Activated CD8-positive, alpha-beta memory T cell treated with anti-CD3 and anti-CD28 coated beads, Interleukin-2, amount 50 U/mL, for 1 hour (primary cell): Measurements from ENCODE around the gene RYR3.
"Not testable (repeated sequence)": the region's sequence is repeated elsewhere in the genome, so short reads cannot be mapped to it uniquely, and the experiment has no call there.

Source experiments
- DNase-seq: peaks from one replicate; pipeline ENCODE4 v3.0.0-alpha.2; 2020; ENCODE audit errors: extremely low read depth

RYR3 gene

DNA sequence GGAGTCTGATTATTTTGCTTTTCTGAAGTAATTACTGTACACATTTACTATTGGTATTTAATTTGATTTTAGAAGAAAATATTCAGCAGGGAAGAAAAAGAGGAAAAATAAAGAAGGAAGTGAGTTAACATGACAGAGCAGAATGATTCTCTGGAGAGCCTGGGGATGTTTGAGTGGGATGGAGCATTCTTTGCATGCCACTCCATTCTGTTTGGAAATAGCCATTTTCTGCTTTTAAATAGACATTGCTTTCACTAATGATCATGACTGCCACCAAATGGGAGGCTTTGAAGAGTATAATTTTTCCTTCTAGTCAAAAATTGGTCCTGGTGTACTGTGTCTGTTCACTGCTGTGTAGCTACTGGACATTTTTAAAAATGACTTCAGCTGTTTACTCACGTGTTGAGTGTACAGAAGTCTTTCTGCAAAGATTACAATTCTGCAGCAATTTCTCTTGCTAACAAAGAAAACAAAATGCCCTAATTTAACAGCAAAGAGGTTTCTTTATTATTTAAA, 196.1 kb downstream of the RYR3 start:
- DNase-seq: no peak

DNA sequence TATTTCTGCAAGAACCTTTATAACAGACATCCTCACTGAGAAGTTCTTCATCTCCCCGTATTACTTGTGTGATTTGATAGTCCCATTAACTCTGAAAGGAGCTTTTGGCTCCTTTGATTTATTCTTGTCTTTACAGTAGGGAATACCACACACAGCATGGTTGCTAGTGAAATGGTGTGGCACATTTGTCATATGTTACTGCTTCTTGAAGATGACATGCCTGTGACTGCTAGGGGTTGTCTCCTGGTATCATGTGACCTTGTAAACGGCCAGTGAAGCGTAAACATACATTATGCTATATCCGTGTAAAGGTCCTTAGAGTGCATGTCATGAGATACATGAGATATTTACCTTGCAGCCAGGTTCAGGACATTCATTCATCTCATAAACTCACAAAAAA, 197.9 kb downstream of the RYR3 start:
- DNase-seq: no peak

DNA sequence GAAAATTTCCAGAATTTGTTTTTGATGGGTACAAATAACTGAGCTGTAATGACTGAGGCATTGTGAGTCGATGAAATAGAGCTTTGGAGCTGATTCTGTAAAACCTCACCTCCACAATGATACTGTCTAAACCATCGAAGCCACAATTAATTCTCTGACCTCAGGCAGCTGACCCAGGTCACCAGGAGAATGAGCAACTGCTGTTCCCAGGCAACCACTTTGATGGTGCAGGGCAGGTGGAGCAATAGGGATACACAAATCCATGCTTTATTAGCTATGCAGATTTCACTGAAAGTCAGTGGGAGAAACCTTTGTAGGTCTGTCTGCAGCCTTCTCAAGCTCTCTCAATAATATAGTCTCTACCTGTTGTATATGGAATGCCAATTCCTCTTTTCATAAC, 204.4 kb downstream of the RYR3 start:
- DNase-seq: no peak

DNA sequence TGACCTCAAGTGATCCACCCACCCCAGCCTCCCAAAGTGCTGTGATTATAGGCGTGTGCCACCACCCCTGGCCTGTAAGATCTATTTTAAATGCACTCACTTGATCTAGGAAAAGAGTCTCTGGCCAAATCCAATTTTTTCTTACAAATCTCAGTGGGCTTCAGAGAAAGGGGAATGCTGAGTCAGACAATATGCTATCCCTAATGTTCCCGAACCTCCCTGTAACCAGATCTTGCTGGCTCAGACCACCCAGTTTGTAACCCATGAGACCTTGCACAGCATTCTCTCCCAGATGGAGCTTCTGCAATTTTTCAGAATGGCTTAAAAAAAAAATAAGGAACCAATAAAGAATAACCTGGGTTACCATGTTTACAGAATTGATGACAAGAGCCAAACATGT, 205.8 kb downstream of the RYR3 start:
- DNase-seq: no peak

DNA sequence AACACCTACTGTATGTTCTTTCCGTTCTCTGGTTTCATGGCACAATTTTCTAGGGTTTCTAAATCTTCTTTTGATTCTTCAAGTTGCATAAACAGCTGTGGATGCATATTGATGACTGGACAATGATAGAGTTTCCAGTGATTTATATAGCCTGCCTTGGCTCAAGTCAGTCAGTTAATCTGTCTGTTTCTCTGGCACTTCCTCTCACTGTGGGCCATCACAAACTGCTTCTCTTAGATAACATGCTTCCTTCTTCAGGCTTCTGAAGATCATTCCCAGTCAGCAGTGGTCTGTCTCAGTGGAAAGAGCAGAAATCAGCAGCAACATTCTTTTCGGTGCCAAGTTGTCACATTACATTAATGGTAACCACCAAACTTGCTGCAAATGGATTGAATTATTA, 207.2 kb downstream of the RYR3 start:
- DNase-seq: no peak

DNA sequence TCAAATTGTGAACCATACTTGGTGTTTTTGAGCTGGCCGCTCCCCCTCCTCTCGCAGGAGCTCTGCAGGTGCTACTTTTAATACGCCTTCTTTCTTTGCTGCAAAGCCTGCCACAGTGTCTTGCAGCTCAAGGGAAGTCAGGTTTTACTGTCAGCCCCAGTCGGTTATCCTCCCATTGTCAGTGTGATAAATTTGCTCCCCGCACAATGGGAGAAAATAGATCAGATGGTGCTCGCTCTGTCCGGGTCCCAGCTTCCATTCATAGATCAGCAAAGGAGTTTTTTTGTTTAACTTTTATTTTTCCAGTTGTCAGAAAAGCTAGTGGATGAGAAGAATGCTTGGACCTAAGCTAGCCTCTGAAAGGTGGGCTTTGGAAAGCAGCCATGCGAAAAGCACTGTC, 207.7 kb downstream of the RYR3 start:
- DNase-seq: no peak

DNA sequence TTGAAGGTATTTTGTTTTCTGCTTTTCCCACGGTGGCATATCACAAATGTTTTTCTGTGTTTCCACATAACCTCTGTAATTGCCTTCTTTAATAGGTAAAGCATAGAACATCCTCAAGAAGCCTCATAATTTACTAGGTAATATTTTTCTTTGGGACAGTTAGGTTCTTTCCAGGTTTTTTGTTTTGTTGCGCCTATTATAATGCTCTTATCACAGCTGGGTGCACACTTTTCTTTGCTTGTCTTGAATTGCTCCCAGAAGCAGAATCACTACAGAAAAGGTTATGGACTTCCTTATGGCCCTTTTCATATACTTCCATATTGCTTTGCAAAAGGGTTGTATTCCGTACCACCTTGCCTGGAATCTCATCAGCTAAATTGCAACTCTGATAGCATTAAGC, 213.5 kb downstream of the RYR3 start:
- no peak for DNase-seq

DNA sequence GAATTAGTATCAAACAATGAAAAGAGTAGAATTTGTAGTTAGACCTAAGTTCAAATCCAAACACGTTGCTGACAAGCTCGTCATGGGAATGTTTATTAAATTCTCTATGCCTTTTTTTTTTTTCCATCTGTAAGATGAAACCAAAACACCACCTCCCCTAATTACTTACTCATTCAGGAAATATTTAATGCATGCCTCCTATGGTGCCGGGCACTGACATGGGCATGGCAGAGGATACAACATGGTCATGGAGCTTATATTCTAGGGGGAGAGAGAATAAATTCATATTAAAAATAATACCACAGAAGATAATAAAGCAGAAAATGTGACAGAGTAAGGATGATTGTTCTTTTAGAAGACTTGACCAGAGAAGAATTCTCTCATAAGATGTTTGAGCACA, 215.8 kb downstream of the RYR3 start:
- no peak for DNase-seq

DNA sequence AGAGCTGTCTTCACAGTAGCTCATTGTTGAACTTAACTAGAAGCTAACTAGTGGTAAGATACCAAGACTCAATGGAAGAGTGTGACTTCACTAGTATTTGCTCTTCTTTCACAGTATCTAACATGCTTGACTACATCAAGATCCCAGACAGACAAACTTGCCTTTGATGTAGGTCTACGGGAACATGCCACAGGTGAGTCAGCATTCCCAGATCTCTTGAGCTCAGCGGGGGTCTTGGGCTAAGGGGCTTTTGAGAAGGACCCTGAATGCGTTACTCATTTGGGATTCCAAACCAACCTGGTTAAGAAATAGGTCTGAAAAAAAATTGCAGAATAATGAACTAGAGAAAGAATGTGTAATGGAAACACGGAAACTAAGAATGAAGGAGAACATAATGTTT, 222.4 kb downstream of the RYR3 start:
- no peak for DNase-seq

DNA sequence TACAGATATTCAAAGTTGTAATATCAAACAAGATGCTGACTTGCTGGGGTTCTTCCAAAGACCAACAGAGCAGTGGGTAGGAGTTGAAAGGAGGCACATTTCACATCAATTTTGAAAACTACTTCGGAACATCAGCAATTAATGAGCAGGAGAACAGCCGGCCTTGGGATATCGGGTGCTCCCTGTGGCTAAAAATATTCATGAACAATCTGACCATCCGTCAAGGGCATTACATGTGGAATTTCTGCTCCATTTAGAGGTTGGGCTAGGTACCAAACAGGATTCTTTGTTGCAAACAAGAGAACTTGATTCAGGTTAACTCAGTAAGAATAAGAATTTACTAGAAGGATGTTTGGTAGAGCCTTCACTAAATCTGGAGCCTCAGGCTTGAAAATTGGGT, 223.9 kb downstream of the RYR3 start:
- no peak for DNase-seq

DNA sequence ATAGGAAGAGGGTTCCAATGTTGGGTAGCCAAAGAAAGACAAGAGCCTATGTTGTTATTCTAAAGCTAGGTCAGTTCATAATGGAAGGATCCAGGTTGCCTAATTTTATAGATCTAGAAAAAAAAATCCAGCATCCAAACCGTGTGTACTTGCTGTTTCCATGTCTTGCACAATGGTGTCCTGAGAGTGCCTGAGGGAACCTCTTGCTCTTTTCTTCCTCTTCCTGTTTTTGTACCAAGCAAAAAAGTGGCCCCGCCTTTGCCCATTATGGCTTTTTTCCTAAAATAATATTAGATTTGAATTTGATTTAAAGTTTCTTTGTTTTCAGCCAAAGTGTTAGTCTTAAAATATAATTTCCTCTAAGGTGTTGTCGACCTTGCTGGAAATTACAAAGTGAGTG, 224.4 kb downstream of the RYR3 start:
- DNase-seq: no peak

DNA sequence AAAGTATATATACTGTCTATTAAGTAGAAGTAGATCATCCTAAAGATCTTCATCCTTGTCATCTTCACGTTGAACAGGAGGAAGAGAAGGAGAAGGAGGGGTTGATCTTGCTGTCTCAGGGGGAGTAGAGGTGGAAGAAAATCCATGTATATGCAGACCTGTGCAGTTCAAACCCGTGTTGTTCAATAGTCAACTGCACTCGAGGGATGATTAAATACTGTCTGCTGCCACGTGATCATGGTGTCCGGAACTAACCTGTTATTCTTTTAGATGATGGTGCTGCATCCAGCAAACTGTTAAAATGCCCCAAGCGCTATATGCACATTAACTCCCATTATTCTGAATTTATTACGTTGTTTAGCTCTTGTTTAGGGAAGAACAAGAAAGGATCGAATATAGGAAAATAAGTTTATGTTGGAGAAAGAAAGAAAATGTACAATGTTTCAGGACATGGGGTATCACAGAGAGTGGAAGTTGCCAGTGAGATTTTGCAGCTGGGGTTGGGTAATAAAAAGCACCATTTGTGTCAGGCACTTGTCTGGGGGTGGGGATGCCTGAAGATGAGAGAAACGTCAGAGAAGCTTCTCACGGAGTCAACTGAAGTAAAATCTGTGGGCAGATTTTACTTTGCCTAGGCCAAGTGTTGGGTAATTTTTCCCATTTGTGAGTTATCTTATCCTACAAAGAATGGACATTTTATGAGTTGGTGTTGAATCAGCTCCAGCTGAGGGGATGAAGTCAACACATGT, 229.2 kb downstream of the RYR3 start:
- no peak for DNase-seq

DNA sequence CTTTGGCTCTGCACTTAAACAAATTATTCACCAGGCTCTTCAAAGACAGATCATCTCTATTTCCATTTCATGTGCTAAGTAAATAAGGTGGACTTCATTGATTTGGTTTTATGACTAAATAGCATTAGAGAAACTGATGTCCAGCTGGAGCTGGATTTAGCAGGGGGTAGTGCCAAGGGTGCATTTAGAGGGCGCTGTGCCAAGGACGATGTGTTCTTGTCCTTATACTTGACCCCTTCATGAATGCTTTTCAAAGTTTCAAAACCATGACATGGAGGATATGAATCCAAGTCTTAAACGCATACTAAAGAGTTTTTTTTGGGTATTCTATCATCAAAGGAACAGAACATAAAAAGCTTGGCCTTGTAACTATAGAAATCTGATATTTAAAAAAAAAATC, 233.2 kb downstream of the RYR3 start:
- no peak for DNase-seq

DNA sequence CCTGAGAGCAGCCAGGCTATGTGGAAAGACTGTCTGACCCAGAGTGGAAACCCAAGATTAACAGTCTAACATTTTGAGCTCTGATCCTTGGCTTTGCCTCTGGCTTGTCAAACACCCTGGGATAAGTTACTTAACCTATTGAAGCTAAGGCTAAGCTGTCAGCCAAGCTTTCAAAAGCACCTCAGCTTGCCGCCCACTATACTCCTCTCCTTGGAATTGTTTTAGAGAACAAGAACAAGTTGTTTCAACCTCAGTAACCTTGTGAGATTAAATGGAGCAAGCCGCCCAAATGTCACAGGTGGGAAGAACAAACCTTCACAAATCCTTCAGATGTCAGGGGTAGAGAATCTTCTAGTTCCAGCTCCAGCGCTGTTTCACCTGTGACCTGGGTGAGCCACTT, 235.1 kb downstream of the RYR3 start:
- no peak for DNase-seq

DNA sequence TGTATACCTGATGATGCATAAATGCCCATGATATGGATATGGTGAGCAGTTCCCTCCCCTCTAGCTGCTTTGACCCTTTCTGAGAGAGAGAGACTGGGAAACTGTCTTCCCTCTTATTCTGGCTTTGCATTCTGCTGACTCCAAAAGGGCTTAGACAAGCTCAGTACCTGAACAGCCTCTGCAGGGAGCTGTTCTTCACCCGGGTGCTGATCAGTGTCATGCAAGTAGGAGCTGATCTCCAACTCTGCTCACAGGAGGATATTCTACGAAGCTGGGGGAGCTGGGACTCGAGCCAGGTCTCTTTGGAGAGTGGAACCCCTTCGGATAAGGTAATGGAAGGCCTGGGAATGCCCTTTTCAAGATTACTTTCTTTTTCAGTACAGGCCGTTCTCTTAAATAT, 237.1 kb downstream of the RYR3 start:
- no peak for DNase-seq

DNA sequence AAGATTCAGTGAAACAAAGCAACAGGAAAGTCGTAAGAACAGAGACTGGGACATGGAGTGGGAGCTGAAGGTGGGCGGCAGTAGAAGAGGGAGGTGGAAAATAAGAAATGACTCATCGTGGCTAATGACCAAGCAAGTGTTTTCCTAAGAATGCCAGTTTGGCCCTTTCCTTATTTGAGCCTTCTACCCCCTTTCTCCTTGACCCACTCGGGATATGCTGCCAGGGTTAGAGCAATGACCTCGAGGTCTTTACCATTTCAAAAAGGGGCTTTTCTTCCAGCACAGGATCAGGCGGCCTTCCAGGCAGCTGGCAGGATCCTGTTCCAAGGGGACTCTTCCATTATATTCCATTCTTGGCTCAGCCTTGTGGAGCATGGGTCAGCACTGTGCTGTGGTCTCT, 241.1 kb downstream of the RYR3 start:
- DNase-seq: no peak

DNA sequence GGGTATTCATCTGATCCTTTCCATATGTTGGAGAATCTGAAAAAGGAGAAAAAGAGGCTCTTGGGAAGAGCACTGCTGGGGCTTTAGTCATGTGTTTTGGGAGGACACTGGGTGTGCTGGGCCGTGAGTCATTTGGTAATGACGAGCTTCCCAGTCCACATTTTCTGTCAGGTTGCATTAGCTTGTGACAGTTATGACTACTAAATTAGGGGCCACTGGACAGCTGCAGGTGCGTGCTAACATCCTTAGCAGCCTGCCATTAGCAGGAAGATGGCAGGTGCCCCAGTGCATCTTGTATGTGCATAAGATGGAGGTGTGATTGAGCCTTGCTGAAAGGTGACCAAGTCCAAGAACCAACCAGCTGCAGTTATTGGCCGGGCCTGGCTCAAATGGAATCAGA, 242.4 kb downstream of the RYR3 start:
- DNase-seq: no peak

DNA sequence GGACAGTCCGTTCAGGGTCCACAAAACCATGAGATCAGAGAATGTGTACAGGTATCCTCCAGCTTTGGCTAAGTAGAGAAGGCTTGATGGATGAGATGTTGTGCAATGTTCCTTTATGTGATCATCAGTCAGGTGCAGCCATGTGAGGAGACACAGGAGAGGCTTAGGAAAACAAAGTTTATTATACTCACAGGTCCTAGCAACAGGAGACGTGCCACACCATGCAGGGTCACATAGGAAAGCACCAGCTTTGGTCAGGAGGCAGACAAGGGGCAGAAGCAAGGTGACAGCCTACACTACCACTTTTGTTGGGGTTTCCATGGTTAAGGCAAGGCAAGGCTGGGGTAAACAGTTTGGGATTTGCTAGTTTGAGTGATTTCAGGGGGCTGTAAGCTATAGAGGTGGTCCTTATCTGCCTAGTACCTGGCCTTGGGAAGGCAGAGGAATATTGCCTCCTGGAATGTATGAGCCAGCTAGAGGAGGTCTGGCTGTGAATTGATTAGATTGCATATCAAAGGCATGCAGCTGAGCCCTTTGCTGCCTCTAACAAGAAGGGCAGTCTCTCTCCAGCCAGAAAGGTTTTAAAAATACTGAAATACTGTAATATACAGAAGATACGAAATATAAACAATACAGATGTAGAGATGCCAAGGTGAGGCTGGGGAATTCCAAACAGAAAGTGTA, 248.6 kb downstream of the RYR3 start:
- no peak for DNase-seq

DNA sequence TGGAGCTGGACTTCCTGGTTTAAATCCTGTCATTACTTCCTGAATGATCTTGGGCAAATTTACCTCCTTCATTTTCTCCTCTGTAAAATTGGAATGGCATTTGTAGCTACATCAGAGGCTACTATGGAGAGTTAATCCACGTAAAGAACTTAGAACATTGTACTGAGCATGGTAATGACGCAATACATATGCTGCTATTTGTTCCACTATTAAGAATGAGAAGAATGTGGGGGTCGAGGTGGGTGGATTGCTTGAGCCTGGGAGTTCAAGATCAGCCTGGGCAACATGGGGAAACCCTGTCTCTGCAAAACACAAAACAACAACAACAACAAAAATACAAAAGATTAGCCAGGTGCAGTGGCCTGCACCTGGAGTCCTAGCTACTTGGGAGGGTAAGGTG, 250.6 kb downstream of the RYR3 start:
- DNase-seq: no peak

DNA sequence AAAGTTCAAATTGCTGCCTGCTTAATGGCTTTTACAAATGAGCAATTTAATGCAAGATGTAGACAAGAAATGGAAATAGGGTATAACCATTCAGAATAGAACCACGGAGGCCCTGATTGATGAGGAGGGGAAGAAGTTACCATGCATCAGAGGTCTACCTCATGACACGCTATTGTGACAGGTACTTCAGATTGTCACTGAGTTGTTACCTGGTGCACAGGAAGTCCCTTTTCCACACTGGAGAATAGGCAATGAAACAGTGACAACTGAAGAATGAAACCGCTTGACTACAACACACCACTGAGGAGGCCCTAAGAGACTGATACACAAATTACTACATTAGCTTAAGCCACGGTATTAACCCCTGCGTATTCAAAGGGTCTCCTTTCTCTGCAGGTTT, 251.2 kb downstream of the RYR3 start:
- no peak for DNase-seq

DNA sequence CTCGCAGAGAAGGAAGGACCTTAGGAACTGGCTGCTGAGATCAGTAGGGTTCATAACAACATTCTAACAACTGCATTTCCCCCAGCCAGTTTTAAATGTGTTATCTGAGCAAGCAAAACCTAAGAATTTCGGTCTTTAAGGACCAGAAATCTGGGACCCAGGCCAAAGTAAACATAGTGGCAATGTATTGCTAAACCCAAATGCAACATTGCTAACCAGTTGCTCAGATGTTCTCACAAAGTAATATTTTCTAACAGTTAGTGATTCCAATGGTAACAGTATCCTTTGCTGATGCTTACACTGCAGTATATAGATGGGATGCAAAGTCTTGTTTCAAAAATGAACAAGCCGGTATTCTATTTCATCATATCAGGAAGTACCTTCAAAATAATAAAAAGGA, 254.3 kb downstream of the RYR3 start:
- no peak for DNase-seq

DNA sequence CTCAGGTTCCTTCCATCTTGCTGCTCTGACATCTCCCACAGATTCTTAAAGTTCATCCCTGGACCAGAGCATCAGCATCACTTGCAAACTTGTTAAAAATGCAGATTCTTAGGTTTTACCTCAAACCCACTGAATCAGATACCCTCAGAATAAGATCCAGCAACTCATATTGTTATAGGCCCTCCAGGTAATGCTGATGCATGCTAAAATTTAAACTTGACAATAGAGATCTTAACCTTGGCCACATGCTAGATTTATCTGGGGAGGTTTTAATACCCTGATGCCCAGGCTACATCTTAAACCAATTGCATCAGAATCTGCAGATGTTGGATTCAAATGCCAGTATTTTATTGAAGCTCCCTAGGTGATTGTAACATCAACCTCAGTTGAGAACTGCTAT, 256.9 kb downstream of the RYR3 start:
- DNase-seq: no peak

DNA sequence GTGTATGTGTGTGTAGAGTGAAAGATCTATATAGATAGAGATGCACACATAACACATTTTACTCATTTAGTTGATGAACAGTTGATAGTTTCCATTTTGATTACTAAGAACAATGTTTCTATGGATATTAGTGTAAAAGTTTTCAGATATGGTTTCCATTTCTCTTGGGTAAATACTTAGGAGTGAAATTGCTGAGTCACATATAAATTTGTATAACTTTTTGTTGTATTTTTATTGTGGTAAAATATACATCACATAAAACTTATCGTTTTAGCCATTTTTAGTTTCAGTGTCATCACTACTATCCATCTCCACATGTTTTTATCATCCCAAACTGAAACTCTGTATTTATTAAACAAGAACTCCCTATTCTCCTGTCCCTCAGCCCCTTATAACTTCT, 258.3 kb downstream of the RYR3 start:
- no peak for DNase-seq

DNA sequence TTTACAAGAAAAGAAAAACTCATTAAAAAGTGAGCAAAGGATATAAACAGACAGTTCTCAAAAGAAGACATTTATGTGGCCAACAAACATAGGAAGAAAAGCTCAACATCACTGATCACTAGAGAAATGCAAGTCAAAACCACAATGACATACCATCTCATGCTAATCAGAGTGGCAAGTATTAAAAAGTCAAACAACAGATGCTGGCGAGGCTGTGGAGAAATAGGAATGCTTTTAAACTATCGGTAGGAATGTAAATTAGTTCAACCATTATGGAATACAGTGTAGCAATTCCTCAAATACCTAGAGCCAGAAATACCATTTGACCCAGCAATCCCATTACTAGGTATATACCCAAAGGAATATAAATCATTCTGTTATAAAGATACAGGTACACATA, 267.1 kb downstream of the RYR3 start:
- not testable (repeated sequence) for DNase-seq
